DOHH2 (cell line): ENCODE results near the gene ACOT11.

Experiments used
- H3F3A ChIP-seq: fragments of 200-600 bp; sonication (generic), shearing (Covaris generic); 2 replicates; pipeline ENCODE4 v1.6.0; 2016; ENCODE audit warnings: antibody characterized with exemption, mild to moderate bottlenecking; ENCODE audit not compliant: control insufficient read depth, insufficient read depth
- H3K27ac ChIP-seq: fragments of 200-600 bp; sonication (generic); 2 replicates; pipeline ENCODE4 v1.5.1; 2014; ENCODE audit warnings: low read depth, mild to moderate bottlenecking, low read length, moderate library complexity
- H3K27me3 ChIP-seq: fragments of 200-600 bp; sonication (generic); 2 replicates; pipeline ENCODE4 v1.6.1; 2014; ENCODE audit warnings: mild to moderate bottlenecking, low read length, mixed read lengths; ENCODE audit not compliant: control insufficient read depth
- H3K36me3 ChIP-seq: fragments of 200-600 bp; sonication (generic); 2 replicates; pipeline ENCODE4 v1.6.1; 2014; ENCODE audit warnings: mild to moderate bottlenecking, low read length, moderate library complexity, mixed read lengths; ENCODE audit not compliant: control insufficient read depth
- H3K4me1 ChIP-seq: fragments of 200-600 bp; sonication (generic); 2 replicates; pipeline ENCODE4 v1.6.1; 2014; ENCODE audit warnings: mild to moderate bottlenecking, low read length, mixed read lengths; ENCODE audit not compliant: control insufficient read depth
- H3K4me2 ChIP-seq: fragments of 200-600 bp; sonication (generic); 2 replicates; pipeline ENCODE4 v1.6.0; 2014; ENCODE audit warnings: mild to moderate bottlenecking, low read length, moderate library complexity
- H3K4me3 ChIP-seq: fragments of 200-600 bp; sonication (generic); 2 replicates; pipeline ENCODE4 v1.5.1; 2014; ENCODE audit warnings: mild to moderate bottlenecking, low read length, mixed read lengths
- H3K79me2 ChIP-seq: fragments of 200-600 bp; sonication (generic); 2 replicates; pipeline ENCODE4 v1.6.1; 2014; ENCODE audit warnings: mild to moderate bottlenecking, low read length, mixed read lengths; ENCODE audit not compliant: control insufficient read depth
- H3K9me2 ChIP-seq: fragments of 200-600 bp; sonication (generic); replicated peaks from 2 replicates; pipeline ENCODE4 v1.6.1; 2014; ENCODE audit warnings: mild to moderate bottlenecking, low read length, mixed read lengths; ENCODE audit not compliant: control insufficient read depth
- H3K9me3 ChIP-seq: fragments of 200-600 bp; sonication (generic); 2 replicates; pipeline ENCODE4 v1.6.1; 2014; ENCODE audit warnings: antibody characterized with exemption, low read length, mixed read lengths; ENCODE audit not compliant: control insufficient read depth, insufficient read depth
- H4K20me1 ChIP-seq: fragments of 200-600 bp; sonication (generic); 2 replicates; pipeline ENCODE4 v1.6.0; 2014; ENCODE audit warnings: low read depth, mild to moderate bottlenecking, antibody characterized with exemption, low read length, moderate library complexity; ENCODE audit not compliant: control insufficient read depth, insufficient read depth
- CTCF ChIP-seq: fragments of 200-600 bp; sonication (generic); IDR thresholded peaks from one replicate; pipeline ENCODE4 v1.5.1; 2014; ENCODE audit warnings: antibody characterized with exemption, mild to moderate bottlenecking, low read depth, low read length; ENCODE audit not compliant: poor library complexity, severe bottlenecking
- EZH2phosphoT487 ChIP-seq: fragments of 200-600 bp; sonication (generic); IDR thresholded peaks from 2 replicates; pipeline ENCODE4 v1.6.1; 2017; ENCODE audit warnings: borderline replicate concordance, mild to moderate bottlenecking, antibody characterized with exemption, low read length, moderate library complexity, mixed read lengths

ACOT11 gene

GRCh38 chr1:54569339-54569738 lies 21.3 kb downstream of the ACOT11 start:
- H3F3A ChIP-seq: no peaks in the 10 kb centered on the region
- no peaks in the 10 kb centered on the region for H3K36me3 ChIP-seq
- H3K9me2 ChIP-seq: no peaks in the 10 kb centered on the region
- H3K27ac ChIP-seq: no peak overlapping the region
- no peaks in the 10 kb centered on the region for H4K20me1 ChIP-seq
- no peak overlapping the region for H3K4me2 ChIP-seq
- H3K4me3 ChIP-seq: no peak overlapping the region
- TF ChIP-seq EZH2phosphoT487 (no peak), CTCF (no peak)
- peaks cover 3% of the 10 kb centered on the region; the same call in 1 of the 2 replicates for H3K27me3 ChIP-seq
- no peaks in the 10 kb centered on the region for H3K79me2 ChIP-seq
- no peaks in the 10 kb centered on the region for H3K9me3 ChIP-seq
- H3K4me1 ChIP-seq: no peaks in the 10 kb centered on the region

GRCh38 chr1:54570161-54570560 lies 22.1 kb downstream of the ACOT11 start:
- no peaks in the 10 kb centered on the region for H3K79me2 ChIP-seq
- H3K27me3 ChIP-seq: peaks cover 1% of the 10 kb centered on the region; the same call in 1 of the 2 replicates
- no peaks in the 10 kb centered on the region for H3F3A ChIP-seq
- no peaks in the 10 kb centered on the region for H3K36me3 ChIP-seq
- TF ChIP-seq EZH2phosphoT487: no peak
- no peak for TF ChIP-seq CTCF
- H4K20me1 ChIP-seq: no peaks in the 10 kb centered on the region
- H3K27ac ChIP-seq: no peak overlapping the region
- no peaks in the 10 kb centered on the region for H3K4me1 ChIP-seq
- no peak overlapping the region for H3K4me2 ChIP-seq
- no peaks in the 10 kb centered on the region for H3K9me2 ChIP-seq
- H3K9me3 ChIP-seq: no peaks in the 10 kb centered on the region
- no peak overlapping the region for H3K4me3 ChIP-seq

- H3K4me2 ChIP-seq: no peak overlapping the region
- no peak for TF ChIP-seq EZH2phosphoT487
- no peak for TF ChIP-seq CTCF
These were observed 23.3 kb downstream of the ACOT11 start for GRCh38 chr1:54571326-54571725.

More at GRCh38 chr1:54571326-54571725, 23.3 kb downstream of the ACOT11 start:
- no peaks in the 10 kb centered on the region for H4K20me1 ChIP-seq
- H3K27me3 ChIP-seq: no peaks in the 10 kb centered on the region
- no peaks in the 10 kb centered on the region for H3K4me1 ChIP-seq
- no peak overlapping the region for H3K4me3 ChIP-seq
- no peaks in the 10 kb centered on the region for H3K9me3 ChIP-seq
- no peak overlapping the region for H3K27ac ChIP-seq
- H3K36me3 ChIP-seq: no peaks in the 10 kb centered on the region
- no peaks in the 10 kb centered on the region for H3F3A ChIP-seq
- H3K9me2 ChIP-seq: no peaks in the 10 kb centered on the region
- no peaks in the 10 kb centered on the region for H3K79me2 ChIP-seq
